GM12878 (cell line): ENCODE data around the gene HCFC1R1. TPM values are rescaled to one million over a fixed set of nuclear protein-coding genes. Genes with fewer than 3 reads are reported as not detected.

Experiments
- BCL3 ChIP-seq: IDR thresholded peaks from 2 replicates; pipeline ENCODE4 v1.6.1; 2011; ENCODE audit warnings: borderline replicate concordance, low read depth, mild to moderate bottlenecking, moderate library complexity, low read length; ENCODE audit not compliant: insufficient read depth, poor library complexity, severe bottlenecking
- CEBPB ChIP-seq, 2 experiments: fragments of 150-350 bp in 1 of 2; IDR thresholded peaks; 2 replicates each; pipeline ENCODE4 v1.6.1; 2012 to 2014; ENCODE audit warnings: low read depth in 2 of 2, low read length in 2 of 2, borderline replicate concordance in 1 of 2, inconsistent platforms in 1 of 2
- CUX1 ChIP-seq: IDR thresholded peaks from 2 replicates; pipeline ENCODE4 v1.6.1; 2012; ENCODE audit warnings: improper control_type of control experiment, low read depth, low read length; ENCODE audit not compliant: insufficient replicate concordance
- E2F4 ChIP-seq: IDR thresholded peaks from 2 replicates; pipeline ENCODE4 v1.6.1; 2012; ENCODE audit warnings: low read depth, low read length, improper control_type of control experiment
- ESRRA ChIP-seq: IDR thresholded peaks from 2 replicates; pipeline ENCODE4 v1.6.1; 2012; ENCODE audit warnings: mild to moderate bottlenecking, low read length, improper control_type of control experiment
- ETV6 ChIP-seq, 2 experiments: fragments of 450-650 bp in 1 of 2; IDR thresholded peaks in 1 of 2; conservative IDR thresholded peaks in 1 of 2; 2 replicates each; pipeline ENCODE4 v1.6.1; 2014; ENCODE audit warnings: antibody characterized with exemption in 1 of 2, borderline replicate concordance in 1 of 2, low read depth in 1 of 2, mild to moderate bottlenecking in 1 of 2, moderate library complexity in 1 of 2
- IRF4 ChIP-seq: IDR thresholded peaks from 2 replicates; pipeline ENCODE4 v1.6.1; 2011; ENCODE audit warnings: low read depth, low read length
- IRF5 ChIP-seq: fragments of 450-650 bp; IDR thresholded peaks from 2 replicates; pipeline ENCODE4 v1.6.1; 2017; ENCODE audit warnings: borderline replicate concordance
- KLF5 ChIP-seq: fragments of 450-650 bp; IDR thresholded peaks from 2 replicates; pipeline ENCODE4 v1.6.1; 2014; ENCODE audit warnings: mild to moderate bottlenecking; ENCODE audit not compliant: partially characterized antibody
- PAX8 ChIP-seq: fragments of 450-650 bp; IDR thresholded peaks from 2 replicates; pipeline ENCODE4 v1.6.1; 2017; ENCODE audit warnings: mild to moderate bottlenecking, moderate library complexity
- RCOR1 ChIP-seq: conservative IDR thresholded peaks from 2 replicates; pipeline ENCODE4 v1.6.1; 2012; ENCODE audit warnings: low read depth, low read length, improper control_type of control experiment
- ZBTB33 ChIP-seq: fragments of 450-650 bp; IDR thresholded peaks from 2 replicates; pipeline ENCODE4 v1.6.1; 2017; ENCODE audit warnings: mild to moderate bottlenecking
- ZNF217 ChIP-seq: fragments of 450-650 bp; IDR thresholded peaks from 2 replicates; pipeline ENCODE4 v1.6.1; 2017; ENCODE audit warnings: antibody characterized with exemption, mild to moderate bottlenecking
- ZZZ3 ChIP-seq: IDR thresholded peaks from 2 replicates; pipeline ENCODE4 v1.6.1; 2011; ENCODE audit warnings: low read depth; ENCODE audit not compliant: control insufficient read depth, insufficient read length
- polyA plus RNA-seq, 11 experiments: library from polyadenylated mRNA; depleted of rRNA in 4 of 11; unstranded in 6 of 11; stranded (reverse) in 5 of 11; fragments of >200 nt; fragmentation: Nextera tagmentation in 4 of 11; fragmentation: Illumina TruSeq in 1 of 11; extraction: Ambion mirVana in 4 of 11; extraction: Trizol in 1 of 11; gene quantifications; 1 replicate in 1 of 11; 2 replicates in 10 of 11; pipeline versions ENCODE4 v1.2.1 to v1.2.3, GENCODE V29; 2011 to 2016; ENCODE audit warnings: inconsistent platforms in 2 of 11, missing spikeins in 2 of 11, low read depth in 1 of 11
- total RNA-seq, 4 experiments: library from RNA; depleted of rRNA in 3 of 4; stranded (reverse); fragments of >200 nt in 3 of 4; fragmentation: Illumina TruSeq in 1 of 4; extraction: Trizol in 1 of 4; gene quantifications; 2 replicates each; pipeline versions ENCODE4 v1.2.1 to v1.2.3, GENCODE V29; 2013 to 2021

Gene HCFC1R1
- total and polyA plus RNA-seq, 10 of the 15 experiments (the other 5 are each of a cell fraction or from before 2014, with no cell fraction given) = 2.8 to 42.5 (median 20.4) TPM

- TF ChIP-seq ZBTB33 (no peak), IRF5 (no peak), ZZZ3 (no peak), KLF5 (peak; percentile 50), CUX1 (no peak), ETV6 (conservative IDR thresholded peaks at IDR 0.05 in 1 of 2, IDR thresholded peaks at IDR 0.05 in 1 of 2; ENCODE audit: borderline replicate concordance in 1 of 2, low read depth in 1 of 2) (no peak), RCOR1 (no peak), ESRRA (no peak), CEBPB (IDR thresholded peaks at IDR 0.05; ENCODE audit: borderline replicate concordance in 1 of 2, low read depth in 2 of 2, low read length in 2 of 2) (no peak), ZNF217 (peak; percentile 72; the same call in 1 of the 2 replicates), IRF4 (no peak), E2F4 (peak; percentile 75; the same call in 1 of the 2 replicates), BCL3 (no peak), PAX8 (no peak)
Measured at GRCh38 chr16:2980227-2981176, 43.2 kb downstream of the HCFC1R1 start, which contains the start of gene PKMYT1 (continued).
